Progenitor cell of endocrine pancreas (in vitro differentiated cells): ENCODE data around the gene TCAIM. TPM values are rescaled to one million over a fixed set of nuclear protein-coding genes. Genes with fewer than 3 reads are reported as not detected.

Source experiments
- DNase-seq: peaks from one replicate; pipeline ENCODE4 v3.0.0; 2021; ENCODE audit warnings: low spot score; ENCODE audit not compliant: unreplicated experiment
- H3K27ac Mint-ChIP-seq: 2 replicates; pipeline ENCODE4 v1.8.0; 2021; ENCODE audit warnings: mild to moderate bottlenecking, moderate library complexity, mixed read lengths
- H3K27me3 Mint-ChIP-seq: 2 replicates; pipeline ENCODE4 v1.8.0; 2021; ENCODE audit warnings: mixed read lengths
- H3K36me3 Mint-ChIP-seq: 2 replicates; pipeline ENCODE4 v1.8.0; 2022; ENCODE audit warnings: mixed read lengths; ENCODE audit not compliant: insufficient read depth
- H3K4me1 Mint-ChIP-seq: 2 replicates; pipeline ENCODE4 v1.8.0; 2021; ENCODE audit warnings: low read depth, mixed read lengths
- H3K4me3 Mint-ChIP-seq: 2 replicates; pipeline ENCODE4 v1.8.0; 2021; ENCODE audit warnings: low read depth, mild to moderate bottlenecking, moderate library complexity, mixed read lengths
- H3K9me3 Mint-ChIP-seq: 2 replicates; pipeline ENCODE4 v1.8.0; 2021; ENCODE audit warnings: low read depth, mixed read lengths
- CTCF ChIP-seq: fragments of 200-600 bp; sonication (generic); IDR thresholded peaks from one replicate; pipeline ENCODE4 v1.5.0; 2021; ENCODE audit warnings: antibody characterized with exemption, mild to moderate bottlenecking; ENCODE audit not compliant: unreplicated experiment
- total RNA-seq: library from RNA; stranded (reverse); gene quantifications from 2 replicates; pipeline ENCODE4 v1.2.1, GENCODE V29; 2021

TCAIM gene
- total RNA-seq, 1 donor from 2014 or later, result 34.1 TPM

- TF ChIP-seq CTCF, result no peak
- Mint-ChIP-seq H3K4me3 (no peak overlapping the region), H3K4me1 (peaks cover 20% of the 10 kb centered on the region), H3K27ac (no peak overlapping the region), H3K9me3 (no peaks in the 10 kb centered on the region), H3K36me3 (peaks cover 30% of the 10 kb centered on the region), H3K27me3 (no peaks in the 10 kb centered on the region)
- no peak for DNase-seq
Measured at GRCh38 chr3:44402548-44402947, 64.0 kb downstream of the TCAIM start.

DNA sequence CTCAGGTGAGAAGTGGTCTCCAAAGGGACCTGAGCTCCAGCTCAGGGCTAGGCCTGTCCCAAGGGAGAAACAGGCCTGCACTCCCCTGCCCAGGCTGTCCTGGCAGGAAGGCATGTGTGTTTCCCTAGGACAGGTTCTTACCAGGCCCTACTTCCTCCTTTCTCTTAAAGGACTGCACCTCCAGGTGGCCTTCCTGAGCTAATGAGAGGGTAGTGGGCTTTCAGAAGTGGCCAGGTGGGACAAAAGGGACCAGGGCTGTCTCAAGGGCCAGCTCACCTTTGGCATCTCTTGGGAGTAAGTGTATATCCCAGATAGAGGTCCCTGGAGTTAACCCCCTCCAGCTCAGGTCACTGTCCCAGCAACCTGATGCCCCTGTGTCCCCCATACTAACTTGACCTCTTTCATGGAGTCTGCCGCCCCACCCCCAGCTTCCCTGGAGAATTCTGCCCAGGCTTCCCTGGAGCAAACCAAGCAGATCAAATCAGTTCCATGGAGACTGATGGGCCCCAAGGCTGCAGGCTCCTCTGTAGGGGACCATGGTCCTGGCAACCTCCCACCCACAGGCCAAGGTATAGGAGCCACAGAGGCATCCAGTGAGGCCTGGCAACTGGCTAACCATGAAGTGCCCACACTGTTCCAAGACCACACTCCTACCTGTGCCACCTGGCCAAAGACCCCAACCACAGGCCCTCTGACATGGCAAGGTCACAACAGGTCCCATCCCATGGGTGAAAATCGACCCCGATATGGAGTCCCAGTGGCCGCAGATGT lies 71.3 kb downstream of the TCAIM start:
- DNase-seq, result no peak

DNA sequence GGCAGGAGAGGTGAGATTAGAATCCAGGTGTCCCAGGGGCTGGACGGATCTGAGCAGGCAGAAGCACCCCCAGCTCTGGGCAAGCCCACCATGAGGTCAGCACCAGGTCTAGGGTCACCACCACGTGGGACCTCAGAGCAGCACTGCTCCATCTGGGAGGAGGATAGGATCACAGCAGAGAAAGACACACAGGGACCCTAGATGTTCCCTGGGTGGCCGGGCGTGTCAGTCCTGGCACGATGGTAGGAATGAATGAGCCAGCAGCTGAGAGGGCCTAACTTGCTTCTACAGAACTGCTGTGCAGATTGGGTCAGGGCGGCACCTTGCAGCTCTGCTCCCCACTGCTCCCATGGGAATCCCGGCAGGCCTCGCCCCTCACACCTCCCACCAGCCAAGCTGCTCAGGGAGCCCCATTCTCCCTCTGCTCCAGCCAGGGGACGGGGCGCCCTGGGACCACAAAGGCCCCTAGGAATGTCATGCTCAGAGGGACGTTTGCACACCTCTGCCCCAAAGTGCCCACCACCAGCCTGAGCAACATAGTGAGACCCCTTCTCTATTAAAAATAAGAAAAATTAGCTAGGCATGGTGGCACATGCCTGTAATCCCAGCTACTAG lies 72.6 kb downstream of the TCAIM start:
- peaks cover 1% of the 10 kb centered on the region for H3K36me3 Mint-ChIP-seq
- H3K27ac Mint-ChIP-seq, result no peak overlapping the region
- no peaks in the 10 kb centered on the region for H3K4me1 Mint-ChIP-seq
- H3K9me3 Mint-ChIP-seq, result no peaks in the 10 kb centered on the region
- TF ChIP-seq CTCF, result no peak
- DNase-seq, result no peak
- no peak overlapping the region for H3K4me3 Mint-ChIP-seq
- H3K27me3 Mint-ChIP-seq, result no peaks in the 10 kb centered on the region

More for the DNA sequence above, 71.3 kb downstream of the TCAIM start:
- peaks cover 3% of the 10 kb centered on the region for H3K36me3 Mint-ChIP-seq
- H3K4me3 Mint-ChIP-seq, result no peak overlapping the region
- no peaks in the 10 kb centered on the region for H3K27me3 Mint-ChIP-seq
- H3K9me3 Mint-ChIP-seq, result no peaks in the 10 kb centered on the region
- H3K27ac Mint-ChIP-seq, result no peak overlapping the region
- H3K4me1 Mint-ChIP-seq, result no peaks in the 10 kb centered on the region
- no peak for TF ChIP-seq CTCF

GRCh38 chr3:44412365-44412764 lies 73.8 kb downstream of the TCAIM start:
- TF ChIP-seq CTCF, result no peak
- Mint-ChIP-seq H3K4me1 (no peaks in the 10 kb centered on the region), H3K36me3 (peaks cover 1% of the 10 kb centered on the region), H3K27ac (peak overlapping the region; percentile 36), H3K4me3 (no peak overlapping the region), H3K9me3 (no peaks in the 10 kb centered on the region), H3K27me3 (no peaks in the 10 kb centered on the region)
- DNase-seq, result no peak

DNA sequence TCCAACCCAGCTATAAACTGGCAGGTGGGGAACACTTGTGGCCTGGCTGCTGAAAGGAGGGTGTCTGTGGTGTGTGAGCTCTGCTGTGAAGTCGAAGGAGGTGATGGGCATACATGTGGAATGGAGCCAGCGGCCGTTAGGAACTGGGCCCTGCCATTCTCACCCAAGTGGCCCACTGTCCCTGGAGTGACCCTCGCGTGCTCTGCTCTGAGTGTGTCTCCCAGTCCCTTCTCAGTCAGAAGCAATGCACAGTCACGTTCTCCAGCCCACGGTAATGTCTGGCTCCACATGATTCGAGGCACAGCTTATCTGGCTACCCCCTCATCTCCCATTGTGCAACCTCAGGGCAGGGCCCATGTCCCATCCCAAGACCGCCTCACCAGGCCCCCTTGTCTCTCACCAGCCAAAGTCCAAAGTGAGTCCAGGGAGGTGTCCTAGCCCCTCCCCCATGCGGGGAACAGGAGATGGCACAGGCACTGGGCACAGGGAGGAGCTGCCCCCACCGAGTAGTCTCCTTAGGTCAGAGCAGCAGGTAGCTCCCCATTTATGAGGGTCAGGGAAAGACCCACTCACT lies 76.0 kb downstream of the TCAIM start:
- Mint-ChIP-seq H3K27ac (peak overlapping the region; percentile 20), H3K4me3 (no peak overlapping the region), H3K9me3 (peaks cover 9% of the 10 kb centered on the region), H3K36me3 (no peaks in the 10 kb centered on the region), H3K4me1 (no peaks in the 10 kb centered on the region), H3K27me3 (no peaks in the 10 kb centered on the region)
- no peak for DNase-seq
- no peak for TF ChIP-seq CTCF
